Jurkat, Clone E6-1 (cell line): Measurements from ENCODE around the gene MYADML2.

ENCODE experiments used
- DNase-seq: peaks from one replicate; pipeline ENCODE4 v3.0.0-alpha.2; 2011; ENCODE audit warnings: low read depth, low spot score
- H3K4me3 ChIP-seq: 2 replicates; pipeline ENCODE4 v1.5.1; 2011; ENCODE audit warnings: mild to moderate bottlenecking, low read length, control low read depth, moderate library complexity

Gene MYADML2

DNA sequence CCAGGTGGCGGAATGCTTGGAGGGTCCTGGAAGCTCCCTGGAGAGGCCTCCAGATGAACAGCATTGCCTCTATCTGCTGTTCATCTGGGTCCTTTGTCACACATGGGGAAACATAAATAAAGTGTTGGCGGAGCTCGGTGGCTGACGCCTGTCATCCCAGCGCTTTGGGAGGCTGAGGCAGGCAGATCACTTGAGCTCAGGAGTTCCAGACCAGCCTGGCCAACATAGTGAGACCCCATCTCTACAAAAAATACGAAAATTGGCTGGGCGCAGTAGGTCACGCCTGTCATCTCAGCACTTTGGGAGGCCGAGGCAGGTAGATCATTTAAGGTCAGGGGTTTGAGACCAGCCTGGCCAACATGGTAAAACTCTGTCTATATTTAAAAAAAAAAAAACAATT lies 2.2 kb downstream of the MYADML2 start:
- H3K4me3 ChIP-seq: no peak overlapping the region
- no peak for DNase-seq

DNA sequence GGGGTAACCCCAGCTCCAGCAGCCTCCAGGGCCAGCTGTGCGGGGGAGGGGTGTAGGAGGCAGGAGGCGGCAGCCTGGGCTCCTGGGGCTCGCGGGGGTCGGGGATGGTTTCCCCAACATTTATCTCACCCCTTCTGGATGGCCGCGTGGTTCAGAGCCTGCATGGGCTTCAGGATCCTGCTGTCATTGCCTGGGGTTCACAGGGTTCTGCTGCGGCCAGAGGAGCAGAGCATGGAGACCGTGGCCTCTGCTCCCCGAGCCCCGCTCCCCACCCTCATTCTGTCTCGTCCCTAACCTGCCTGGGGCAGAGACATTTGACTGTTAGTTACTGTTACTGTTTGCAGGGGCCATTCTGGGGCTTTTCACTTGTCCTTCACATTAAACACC lies 4.9 kb downstream of the MYADML2 start:
- no peak for DNase-seq
- H3K4me3 ChIP-seq: no peak overlapping the region

- DNase-seq: no peak
- H3K4me3 ChIP-seq: no peak overlapping the region
Observed at GRCh38 chr17:81941484-81942166, 5.4 kb downstream of the MYADML2 start.

DNA sequence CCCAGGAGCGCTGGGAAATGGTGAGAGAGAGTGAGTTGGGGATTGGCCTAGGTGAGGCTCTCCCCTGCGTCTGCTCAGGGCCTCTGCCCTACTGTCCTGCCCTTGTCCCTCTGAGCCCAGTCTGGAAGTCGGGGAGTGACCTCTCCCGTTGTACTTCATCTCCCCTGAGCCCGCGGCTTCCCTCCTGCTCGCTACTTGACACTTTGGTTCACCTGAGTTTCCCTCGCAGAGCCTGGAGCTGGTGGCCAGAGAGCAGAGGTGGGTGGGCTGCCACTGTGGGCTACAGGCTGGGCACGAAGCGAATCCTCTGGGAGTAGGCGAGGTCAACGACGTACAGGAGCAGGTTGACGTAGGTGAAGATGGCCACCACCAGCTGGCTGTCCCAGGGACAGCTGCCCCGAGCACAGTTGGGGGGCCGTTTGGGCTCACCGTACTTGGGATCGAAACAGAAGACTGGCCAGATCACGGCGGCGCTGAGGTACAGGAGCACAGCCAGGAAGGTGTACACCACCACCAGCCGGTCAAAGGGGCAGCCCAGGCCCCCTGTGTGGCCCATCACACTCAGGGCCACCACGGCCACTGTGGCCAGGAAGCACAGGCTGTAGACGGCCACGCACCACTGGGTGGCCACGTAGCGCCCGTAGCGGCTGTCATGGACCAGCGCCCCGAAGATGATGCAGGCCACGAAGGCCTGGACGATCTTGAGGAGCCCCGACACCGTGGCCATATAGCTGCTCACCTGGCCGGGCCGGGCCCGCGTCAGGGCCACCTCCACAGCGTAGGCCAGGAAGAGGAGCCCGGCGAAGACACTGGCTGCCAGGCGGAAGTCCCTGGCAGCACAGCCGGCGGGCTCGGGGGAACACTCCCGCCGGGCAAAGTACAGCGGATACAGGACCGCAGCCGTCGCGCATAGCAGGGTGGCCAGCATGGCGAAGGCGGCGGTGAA lies 6.2 kb downstream of the MYADML2 start:
- DNase-seq: no peak

GRCh38 chr17:81939881-81940385 lies 7.1 kb downstream of the MYADML2 start:
- no peak overlapping the region for H3K4me3 ChIP-seq
- DNase-seq: no peak

More for the DNA sequence above, 6.2 kb downstream of the MYADML2 start:
- no peak overlapping the region for H3K4me3 ChIP-seq

DNA sequence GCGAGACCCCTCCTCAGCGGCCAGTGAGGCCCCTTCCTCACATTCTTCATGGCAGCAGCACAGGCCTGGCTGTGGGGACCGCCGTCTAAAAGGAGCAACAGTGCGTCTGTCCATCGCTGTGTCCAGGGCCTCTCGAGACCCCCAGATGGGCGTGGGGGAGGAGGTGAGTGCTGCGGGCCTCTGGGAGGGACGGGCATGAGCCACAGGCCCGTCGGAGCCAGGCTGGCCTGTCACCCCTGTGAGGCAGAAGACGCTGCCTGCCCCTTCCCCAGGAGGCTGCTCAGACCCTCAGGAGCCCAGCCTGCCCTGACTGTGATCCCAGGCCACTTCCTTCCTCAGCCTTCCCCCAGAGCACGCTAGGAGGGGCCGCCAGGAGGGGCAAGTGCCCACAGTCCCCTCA lies 7.8 kb downstream of the MYADML2 start:
- no peak for DNase-seq
- no peak overlapping the region for H3K4me3 ChIP-seq

- H3K4me3 ChIP-seq: no peak overlapping the region
- DNase-seq: no peak
Observed at GRCh38 chr17:81935709-81936084, 11.3 kb downstream of the MYADML2 start.

DNA sequence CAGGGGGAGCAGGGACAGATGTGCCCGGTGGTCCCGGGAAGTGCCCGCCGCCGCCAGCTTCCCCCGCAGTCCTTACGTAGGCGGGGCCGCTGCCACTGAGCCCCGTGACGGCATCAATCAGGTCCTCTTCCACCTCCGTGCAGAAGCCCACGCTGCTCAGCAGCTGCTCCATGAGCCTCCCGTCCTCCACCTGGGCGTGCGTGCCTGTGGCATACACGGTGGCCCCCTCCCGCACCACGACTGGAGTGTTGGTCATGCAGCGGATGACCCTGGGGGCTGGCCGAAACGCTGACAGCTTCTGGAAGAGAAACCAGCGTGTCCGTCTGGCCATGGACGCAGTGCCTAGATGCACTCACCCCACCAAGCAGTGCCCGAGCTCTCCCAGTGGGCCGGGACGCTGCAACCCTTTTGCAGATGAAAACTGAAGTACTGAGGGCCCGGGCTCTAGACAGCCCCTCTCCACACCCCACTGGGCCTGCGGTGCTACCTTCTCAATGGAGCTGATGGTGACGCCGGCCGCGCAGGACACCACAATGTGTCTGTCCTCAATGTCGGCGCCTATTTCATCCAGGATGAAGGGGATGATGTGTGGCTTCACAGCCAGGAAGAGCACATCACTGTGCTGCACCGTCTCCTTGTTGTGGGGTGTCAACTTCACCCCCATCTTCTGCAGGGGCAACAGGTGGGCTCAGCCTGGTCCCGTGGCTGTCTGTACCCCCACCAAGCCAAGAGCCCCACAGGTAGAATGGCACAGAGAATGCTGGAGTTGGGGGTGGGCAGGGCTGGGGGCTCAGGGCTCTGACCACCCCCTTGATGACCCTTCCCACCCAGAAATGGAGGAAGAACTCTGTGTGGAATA lies 12.0 kb downstream of the MYADML2 start:
- no peak overlapping the region for H3K4me3 ChIP-seq
- DNase-seq: no peak

DNA sequence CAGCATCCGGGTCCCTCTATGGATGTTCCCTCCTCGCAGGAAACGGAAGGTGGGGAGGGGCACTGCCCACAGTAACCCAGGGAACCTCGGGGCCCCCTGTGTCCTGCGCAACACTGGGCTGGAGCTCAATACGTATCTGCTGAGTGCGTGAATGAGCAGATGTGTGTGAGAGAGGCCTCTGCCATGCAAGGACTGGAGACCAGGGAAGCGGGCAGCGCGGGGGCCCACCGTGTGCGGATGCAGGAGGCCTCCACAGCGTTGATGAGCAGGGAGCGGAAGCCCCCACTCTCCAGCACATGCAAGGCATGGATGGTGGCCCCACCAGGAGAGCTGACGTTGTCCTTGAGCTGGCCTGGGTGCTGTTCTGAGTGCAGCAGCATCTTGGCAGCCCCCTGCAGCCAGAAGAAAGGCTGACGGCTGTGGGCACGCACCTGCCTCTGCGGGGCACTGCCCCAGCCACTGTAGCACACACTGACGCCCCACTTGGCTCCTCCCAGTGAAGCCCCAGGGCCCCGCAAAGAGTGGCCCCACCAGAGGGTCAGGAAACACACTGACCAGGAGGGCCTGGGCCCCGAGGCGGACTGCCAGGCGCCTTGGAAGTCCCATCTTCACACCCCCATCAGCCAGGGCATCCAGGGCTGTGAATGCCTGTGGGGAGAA lies 12.8 kb downstream of the MYADML2 start:
- DNase-seq: no peak
- H3K4me3 ChIP-seq: no peak overlapping the region

GRCh38 chr17:81933178-81933699 lies 13.8 kb downstream of the MYADML2 start:
- no peak overlapping the region for H3K4me3 ChIP-seq
- DNase-seq: no peak

DNA sequence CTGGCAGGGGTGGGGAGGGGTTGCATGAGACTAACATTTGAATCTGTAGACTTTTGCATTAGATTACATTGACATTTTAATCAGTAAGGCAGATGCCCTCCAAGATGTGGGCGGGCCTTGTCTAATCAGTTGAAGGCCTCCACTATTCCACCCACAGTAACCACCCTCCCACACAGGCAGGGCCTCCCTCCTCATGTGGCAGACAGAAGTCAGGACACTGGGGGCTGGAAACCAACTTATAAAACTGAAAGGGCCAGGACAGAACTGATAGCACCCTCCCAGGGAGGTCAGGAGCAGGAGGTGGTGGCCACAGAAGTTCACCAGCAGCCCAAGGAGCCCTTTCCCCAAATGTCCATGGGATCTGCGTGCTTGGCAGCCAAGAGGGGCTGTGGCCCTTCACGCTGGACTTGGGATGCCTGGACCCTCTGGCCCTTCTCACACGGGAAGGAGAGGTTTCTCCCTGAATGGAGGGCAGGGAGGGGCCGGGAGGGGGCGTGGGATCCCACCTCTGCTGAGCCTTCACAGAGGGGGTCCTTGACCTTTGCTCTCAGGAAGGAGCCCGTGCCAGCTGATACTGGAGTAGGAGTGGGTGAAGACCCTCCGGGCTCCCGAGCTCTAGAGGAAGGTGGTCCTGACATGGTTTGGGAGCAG lies 14.6 kb downstream of the MYADML2 start:
- H3K4me3 ChIP-seq: no peak overlapping the region
- no peak for DNase-seq

DNA sequence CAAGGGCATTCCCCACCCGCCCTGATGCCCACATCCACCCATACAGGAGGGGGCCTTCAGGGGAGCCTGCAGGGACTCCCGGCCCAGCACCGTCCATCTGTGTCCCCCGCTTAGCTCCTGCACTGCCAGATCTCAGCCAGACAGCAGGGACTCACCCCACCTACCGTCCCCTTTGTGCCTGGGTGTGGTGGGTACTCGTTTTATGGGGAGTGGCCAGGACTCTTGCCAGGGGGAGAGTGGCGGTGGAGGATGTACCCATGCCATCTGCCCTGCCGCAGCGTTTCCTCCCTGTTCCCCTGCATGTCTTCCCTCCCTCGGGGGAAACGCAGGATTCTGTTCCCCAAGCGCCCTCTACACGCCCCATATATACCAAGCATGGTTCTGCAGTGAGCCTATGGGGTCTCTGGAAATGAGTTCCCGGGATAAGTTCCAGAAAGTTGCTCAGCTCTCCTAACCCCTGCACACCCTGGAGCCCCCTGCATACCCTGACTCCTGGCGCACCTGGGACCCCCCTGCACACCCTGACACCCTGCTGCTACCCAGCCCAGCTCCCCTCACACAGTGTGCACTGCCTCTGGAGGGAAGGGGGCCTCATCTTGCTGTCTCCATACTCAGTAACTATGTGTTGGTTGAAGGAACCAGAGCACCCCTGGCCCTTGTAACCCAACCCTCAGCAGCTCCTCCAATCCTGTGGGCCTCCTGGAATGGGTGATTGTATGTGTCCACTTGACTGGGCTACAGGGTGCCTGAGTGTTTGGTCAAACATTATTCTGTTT lies 15.3 kb downstream of the MYADML2 start:
- DNase-seq: no peak
- H3K4me3 ChIP-seq: no peak overlapping the region

GRCh38 chr17:81931189-81931556 lies 15.9 kb downstream of the MYADML2 start:
- no peak overlapping the region for H3K4me3 ChIP-seq
- DNase-seq: no peak

DNA sequence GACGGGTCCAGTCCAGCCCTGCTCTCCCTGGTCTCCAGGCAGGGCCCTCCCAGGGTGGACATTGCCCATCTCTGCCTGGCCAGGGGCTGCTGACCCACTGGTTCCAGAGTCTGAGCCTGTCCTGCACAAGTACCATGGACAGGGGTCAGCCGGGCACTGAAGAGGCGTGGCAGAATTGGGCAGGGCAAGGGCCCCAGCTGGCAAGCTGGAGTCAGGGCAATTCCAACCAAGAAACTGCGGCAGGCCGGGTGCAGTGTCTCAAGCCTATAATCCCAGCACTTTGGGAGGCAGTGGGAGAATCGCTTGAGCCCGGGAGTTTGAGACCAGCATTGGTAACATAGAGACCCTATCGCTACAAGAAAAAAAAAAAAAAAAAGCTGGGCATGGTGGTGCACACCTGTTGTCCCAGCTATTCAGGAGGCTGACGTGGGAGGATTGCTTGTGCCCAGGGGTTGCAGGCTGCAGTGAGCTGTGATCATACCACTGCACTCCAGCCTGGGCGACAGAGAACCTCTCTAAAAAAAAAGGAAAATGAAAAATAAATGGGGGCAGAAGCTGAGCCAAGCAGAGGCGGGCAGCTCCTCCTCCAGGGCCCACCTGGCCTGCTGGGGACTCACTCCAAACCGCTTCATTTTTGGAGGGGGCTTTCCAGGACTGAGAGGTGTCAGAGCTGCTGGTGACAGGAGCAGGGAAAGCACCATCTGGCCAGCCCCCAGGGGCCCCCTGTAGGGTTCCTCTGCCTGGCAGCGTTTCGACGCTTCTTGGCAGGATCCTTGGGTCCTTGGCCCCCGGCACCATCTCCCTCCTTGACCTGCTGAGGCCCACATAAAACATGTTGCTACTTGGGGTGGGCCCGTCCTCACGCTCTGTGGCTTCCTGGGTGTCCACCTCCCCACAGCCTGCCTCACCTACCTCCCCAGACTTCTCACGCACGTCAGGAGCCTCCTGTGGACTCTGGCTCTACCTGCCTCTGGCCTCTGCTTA lies 16.6 kb downstream of the MYADML2 start:
- DNase-seq: no peak

GRCh38 chr17:81929253-81930141 lies 17.5 kb downstream of the MYADML2 start:
- no peak overlapping the region for H3K4me3 ChIP-seq
- DNase-seq: no peak

More for the DNA sequence above, 16.6 kb downstream of the MYADML2 start:
- no peak overlapping the region for H3K4me3 ChIP-seq
